ENCODE results near the gene MUC4. TPM values are rescaled to one million over a fixed set of nuclear protein-coding genes. Genes with fewer than 3 reads are reported as not detected.
"Not testable (repeated sequence)": the region's sequence is repeated elsewhere in the genome, so short reads cannot be mapped to it uniquely, and the experiment has no call there.

The MUC4 gene
- total and polyA plus RNA-seq, 9 of the 15 experiments (the other 6 are each of a cell fraction or from before 2014, with no cell fraction given), result under 0.01 to 0.21 (median 0.10) TPM; not detected in 4

- BruUV-seq (replicated peaks), result no TSS peak
- Histone ChIP-seq H3K4me1 (replicated peaks in 1 of 2; ENCODE audit: control insufficient read depth in 2 of 2, insufficient read depth in 2 of 2, low read length in 2 of 2) (peaks cover 0 to 39% of the 10 kb centered on the region in 2 experiments; a peak in 2 of 5 replicates), H4K20me1 (replicated peaks; ENCODE audit: control insufficient read depth, insufficient read depth, low read length) (no peaks in the 10 kb centered on the region), H3K9me3 (replicated peaks; ENCODE audit: control insufficient read depth, insufficient read depth, low read depth, low read length) (no peaks in the 10 kb centered on the region), H2AFZ (ENCODE audit: low read depth, low read length) (no peak overlapping the region), H3K9ac (ENCODE audit: insufficient read depth in 1 of 2, low read depth in 2 of 2, low read length in 2 of 2) (peak overlapping the region in 1 of 2 experiments; percentile 4; a peak in 1 of 4 replicates), H3K36me3 (ENCODE audit: control insufficient read depth, insufficient read depth, low read length) (no peaks in the 10 kb centered on the region), H3K4me2 (ENCODE audit: insufficient read depth, low read length) (no peak overlapping the region), H3K9me1 (ENCODE audit: control insufficient read depth, insufficient read depth, low read length) (peaks cover 2% of the 10 kb centered on the region), H3K79me2 (ENCODE audit: control insufficient read depth, insufficient read depth, low read length) (no peaks in the 10 kb centered on the region), H3K27ac (ENCODE audit: extremely low read depth, low read depth, low read length) (no peak overlapping the region), H3K27me3 (ENCODE audit: control insufficient read depth in 2 of 2, insufficient read depth in 2 of 2, low read length in 2 of 2) (peaks cover 6 to 28% of the 10 kb centered on the region in 2 experiments), H3K4me3 (no peak overlapping the region)
- FAIRE-seq (no peak), DNase-seq (ENCODE audit: extremely low read depth in 1 of 4, low spot score in 3 of 4) (no peak), ATAC-seq (no peak)
- peak; percentile 33; the same call in 1 of the 2 replicates for TF ChIP-seq NFIC (IDR thresholded peaks at IDR 0.05)
- TF ChIP-seq NR0B1 (IDR thresholded peaks at IDR 0.05; ENCODE audit: partially characterized antibody), result no peak
- TF ChIP-seq ZBTB1 (CRISPR knock-in tag; IDR thresholded peaks at IDR 0.05; ENCODE audit: borderline replicate concordance, low read depth), result no peak
- intact Hi-C loops (cut with micrococcal nuclease), result no loop called here
- CTCF ChIA-PET (ENCODE audit: low intra/inter-chr PET ratio), result no interaction called here
- in situ Hi-C loops (cut with MboI), result no loop called here
- POLR2A ChIA-PET, result interaction anchor here (0.9 kb wide), 1 partner anchor 15 kb away, joined by 3 read pairs; no protein-coding TSS in a partner anchor
- WGBS (ENCODE audit: insufficient coverage, low coverage, missing lambda C conversion rate), result 47% methylated on average over 14 of the region's 15 CpGs
These were observed 13.5 kb upstream of the MUC4 start for GRCh38 chr3:195825191-195825588.

GRCh38 chr3:195824425-195825190, 12.9 kb upstream of the MUC4 start:
- H4K20me1 ChIP-seq (replicated peaks; ENCODE audit: control insufficient read depth, insufficient read depth, low read length); CTCF ChIA-PET (ENCODE audit: low intra/inter-chr PET ratio); H3K9ac ChIP-seq (ENCODE audit: insufficient read depth in 1 of 2, low read depth in 2 of 2, low read length in 2 of 2); in situ Hi-C loops (cut with MboI); H3K4me3 ChIP-seq; DNase-seq (ENCODE audit: extremely low read depth in 1 of 4, low spot score in 3 of 4); H3K4me2 ChIP-seq (ENCODE audit: insufficient read depth, low read length); intact Hi-C loops (cut with micrococcal nuclease); H3K27ac ChIP-seq (ENCODE audit: extremely low read depth, low read depth, low read length); H3K9me1 ChIP-seq (ENCODE audit: control insufficient read depth, insufficient read depth, low read length); H3K9me3 ChIP-seq (replicated peaks; ENCODE audit: control insufficient read depth, insufficient read depth, low read depth, low read length); FAIRE-seq; H3K36me3 ChIP-seq (ENCODE audit: control insufficient read depth, insufficient read depth, low read length); BruUV-seq (replicated peaks); H2AFZ ChIP-seq (ENCODE audit: low read depth, low read length); H3K79me2 ChIP-seq (ENCODE audit: control insufficient read depth, insufficient read depth, low read length); ATAC-seq: not testable (repeated sequence)
- peaks cover 9 to 25% of the 10 kb centered on the region in 2 experiments for H3K27me3 ChIP-seq (ENCODE audit: control insufficient read depth in 2 of 2, insufficient read depth in 2 of 2, low read length in 2 of 2)
- POLR2A ChIA-PET, result interaction anchor here (0.9 kb wide), 1 partner anchor 15 kb away, joined by 3 read pairs; no protein-coding TSS in a partner anchor
- WGBS (ENCODE audit: insufficient coverage, low coverage, missing lambda C conversion rate), result 59% methylated on average over 9 of the region's 13 CpGs
- H3K4me1 ChIP-seq (replicated peaks in 1 of 2; ENCODE audit: control insufficient read depth in 2 of 2, insufficient read depth in 2 of 2, low read length in 2 of 2), result peaks cover 0 to 35% of the 10 kb centered on the region in 2 experiments; a peak in 2 of 5 replicates

Measured in K562 (cell line).